ENCODE results near the gene PADI2.

DNA sequence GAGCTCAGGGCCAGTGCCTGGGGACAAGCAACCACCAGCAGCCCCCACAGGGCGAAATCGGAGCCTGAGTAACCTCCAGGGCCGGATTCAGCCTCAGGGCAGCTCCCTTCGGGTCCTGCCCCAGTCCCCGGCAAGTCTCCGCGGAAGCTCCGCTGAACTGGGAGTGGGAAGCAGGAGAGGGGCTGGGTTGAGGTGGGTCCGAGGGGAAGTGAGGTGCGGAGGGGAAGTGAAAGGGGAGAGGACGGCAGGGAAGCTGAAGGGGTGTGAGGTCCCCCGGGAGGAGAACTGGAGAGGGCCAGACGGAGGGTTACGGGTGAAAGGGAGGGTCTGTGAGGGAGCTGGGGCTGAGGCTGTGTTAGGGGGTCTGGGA is 560 bp downstream of the PADI2 start:
- TF ChIP-seq, protein P1, sequence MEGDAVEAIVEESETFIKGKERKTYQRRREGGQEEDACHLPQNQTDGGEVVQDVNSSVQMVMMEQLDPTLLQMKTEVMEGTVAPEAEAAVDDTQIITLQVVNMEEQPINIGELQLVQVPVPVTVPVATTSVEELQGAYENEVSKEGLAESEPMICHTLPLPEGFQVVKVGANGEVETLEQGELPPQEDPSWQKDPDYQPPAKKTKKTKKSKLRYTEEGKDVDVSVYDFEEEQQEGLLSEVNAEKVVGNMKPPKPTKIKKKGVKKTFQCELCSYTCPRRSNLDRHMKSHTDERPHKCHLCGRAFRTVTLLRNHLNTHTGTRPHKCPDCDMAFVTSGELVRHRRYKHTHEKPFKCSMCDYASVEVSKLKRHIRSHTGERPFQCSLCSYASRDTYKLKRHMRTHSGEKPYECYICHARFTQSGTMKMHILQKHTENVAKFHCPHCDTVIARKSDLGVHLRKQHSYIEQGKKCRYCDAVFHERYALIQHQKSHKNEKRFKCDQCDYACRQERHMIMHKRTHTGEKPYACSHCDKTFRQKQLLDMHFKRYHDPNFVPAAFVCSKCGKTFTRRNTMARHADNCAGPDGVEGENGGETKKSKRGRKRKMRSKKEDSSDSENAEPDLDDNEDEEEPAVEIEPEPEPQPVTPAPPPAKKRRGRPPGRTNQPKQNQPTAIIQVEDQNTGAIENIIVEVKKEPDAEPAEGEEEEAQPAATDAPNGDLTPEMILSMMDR (conservative IDR thresholded peaks at IDR 0.05; ENCODE audit: low read length), result no peak
- TF ChIP-seq EZH2phosphoT487 (IDR thresholded peaks at IDR 0.05; ENCODE audit: borderline replicate concordance, low read depth, low read length), result no peak

Measured in OCI-LY7 (cell line).